K562 (cell line): ENCODE data around the gene SMC6.
A peak's percentile ranks its signal among the peaks of the same experiment; 100 is the strongest.

Experiments
- ADNP ChIP-seq: fragments of 200-800 bp; sonication (Bioruptor generic); IDR thresholded peaks from 2 replicates; pipeline ENCODE4 v1.6.1; 2016; ENCODE audit warnings: missing genetic modification characterization, missing compliant biosample characterization
- BRCA1 ChIP-seq, 2 experiments: fragments of 450-650 bp in 1 of 2; sonication (generic) in 1 of 2; formaldehyde crosslinking in 1 of 2; IDR thresholded peaks; 2 replicates each; pipeline versions ENCODE4 v1.5.0 to v1.6.1; 2017 to 2020; ENCODE audit warnings: mild to moderate bottlenecking in 1 of 2, missing genetic modification reagents in 1 of 2
- CHD4 ChIP-seq: fragments of 200-600 bp; sonication (generic); IDR thresholded peaks from 3 replicates; pipeline ENCODE4 v1.6.1; 2012; ENCODE audit warnings: low read depth, mild to moderate bottlenecking, mixed read lengths, low read length, inconsistent platforms; ENCODE audit not compliant: insufficient read depth, insufficient replicate concordance, poor library complexity, severe bottlenecking
- EZH2 ChIP-seq: IDR thresholded peaks from 2 replicates; pipeline ENCODE4 v1.6.1; 2012; ENCODE audit warnings: low read depth, mild to moderate bottlenecking, inconsistent platforms, low read length, borderline replicate concordance
- HDAC6 ChIP-seq: IDR thresholded peaks from 2 replicates; pipeline ENCODE4 v1.6.1; 2012; ENCODE audit warnings: low read depth, mild to moderate bottlenecking, control low read depth, inconsistent platforms, low read length, moderate library complexity
- JUN ChIP-seq, 2 experiments: sonication (generic) in 1 of 2; formaldehyde crosslinking in 1 of 2; IDR thresholded peaks; 2 replicates each; pipeline versions ENCODE4 v1.6.1 to v1.8.0; 2012 to 2022; ENCODE audit warnings: borderline replicate concordance in 2 of 2, mild to moderate bottlenecking in 2 of 2, improper control_type of control experiment in 1 of 2, low read depth in 1 of 2, low read length in 1 of 2, missing genetic modification reagents in 1 of 2
- NR3C1 ChIP-seq: sonication (generic); formaldehyde crosslinking; IDR thresholded peaks from 2 replicates; pipeline ENCODE4 v1.8.1; 2022; ENCODE audit warnings: missing genetic modification reagents
- POLR2A ChIP-seq: fragments of 450-650 bp; conservative IDR thresholded peaks from 2 replicates; pipeline ENCODE4 v1.6.1; 2016
- RCOR1 ChIP-seq, 2 experiments: IDR thresholded peaks; 2 replicates each; pipeline ENCODE4 v1.6.1; 2012; ENCODE audit warnings: low read depth in 2 of 2, low read length in 2 of 2, borderline replicate concordance in 1 of 2, improper control_type of control experiment in 1 of 2
- TF ChIP-seq, protein P1 (sequence below), 2 experiments: fragments of 450-650 bp in 1 of 2; sonication (generic) in 1 of 2; formaldehyde crosslinking in 1 of 2; IDR thresholded peaks in 1 of 2; conservative IDR thresholded peaks in 1 of 2; 2 replicates each; pipeline versions ENCODE4 v1.6.1 to v1.8.1; 2016 to 2023; ENCODE audit warnings: mild to moderate bottlenecking in 2 of 2, moderate library complexity in 2 of 2, inconsistent platforms in 1 of 2, missing genetic modification reagents in 1 of 2
- TF ChIP-seq, protein P2 (sequence below), 3 experiments: IDR thresholded peaks in 2 of 3; conservative IDR thresholded peaks in 1 of 3; 2 replicates each; pipeline ENCODE4 v1.5.1; 2011 to 2012; ENCODE audit warnings: low read length in 3 of 3, mild to moderate bottlenecking in 3 of 3, control low read depth in 2 of 3, improper control_type of control experiment in 1 of 3, inconsistent platforms in 1 of 3, low read depth in 1 of 3, mixed read lengths in 1 of 3, moderate library complexity in 1 of 3; ENCODE audit not compliant: insufficient read depth in 2 of 3
- TF ChIP-seq, protein P3 (sequence below), 2 experiments: fragments of 450-650 bp; formaldehyde crosslinking in 1 of 2; IDR thresholded peaks; 2 replicates each; pipeline versions ENCODE4 v1.4.0 to v1.6.1; 2014 to 2020; ENCODE audit warnings: mild to moderate bottlenecking in 2 of 2, borderline replicate concordance in 1 of 2, low read depth in 1 of 2
- TF ChIP-seq, protein P4 (sequence below): sonication (generic); formaldehyde crosslinking; IDR thresholded peaks from 2 replicates; pipeline ENCODE4 v1.8.1; 2023; ENCODE audit warnings: mild to moderate bottlenecking, missing genetic modification reagents

DNA sequence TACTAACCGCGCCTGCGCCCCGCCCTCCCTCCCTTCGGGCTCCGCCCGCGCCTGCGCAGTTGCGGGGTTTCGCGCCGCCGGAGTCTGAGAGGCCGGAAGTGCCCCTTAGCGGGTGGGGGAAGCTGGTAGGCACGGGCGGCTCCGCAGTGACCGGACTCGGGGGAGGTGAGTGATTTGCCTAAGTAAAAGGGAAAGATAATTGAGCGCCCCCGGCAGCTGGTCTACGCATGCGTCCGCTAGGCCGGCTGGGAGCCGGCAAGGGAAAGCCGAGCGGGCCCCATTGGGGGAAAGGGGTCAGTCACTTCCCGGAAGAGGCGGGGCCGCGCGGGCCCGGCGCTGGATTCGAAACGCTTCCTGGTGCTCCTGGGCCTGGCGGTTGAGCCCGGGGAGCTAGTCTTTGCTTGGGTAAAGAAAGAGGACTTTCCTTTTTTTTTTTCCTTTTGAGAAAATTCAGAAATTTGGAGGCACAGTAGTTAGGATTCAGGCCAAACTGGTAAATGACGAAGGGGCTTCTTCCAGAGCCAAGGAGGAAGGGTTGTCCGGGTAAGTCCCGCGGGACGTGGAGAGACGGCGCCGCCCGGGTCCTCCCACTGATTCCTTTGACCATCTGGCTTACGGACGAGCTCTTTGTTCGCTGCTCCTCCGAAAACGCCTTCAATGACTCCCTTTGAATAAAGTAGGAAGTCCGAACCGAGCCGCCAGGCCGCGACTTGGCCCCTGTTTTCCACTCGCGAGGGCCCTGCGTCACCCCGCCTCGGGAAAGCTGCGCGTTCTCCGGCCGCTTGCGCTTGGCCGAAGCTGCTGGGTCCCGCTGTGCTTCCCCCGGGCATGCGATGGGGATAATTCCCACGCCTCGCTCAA, at the start of gene SMC6, which contains the start of gene GEN1:
- TF ChIP-seq CHD4 (no peak), EZH2 (no peak), RCOR1 (IDR thresholded peaks at IDR 0.05; ENCODE audit: borderline replicate concordance in 1 of 2, low read depth in 2 of 2, low read length in 2 of 2) (no peak; a peak in 1 of 4 replicates), BRCA1 (IDR thresholded peaks at IDR 0.05) (no peak), BRCA1 (CRISPR knock-in tag; IDR thresholded peaks at IDR 0.05) (no peak), POLR2A (peak; percentile 73), HDAC6 (no peak), NR3C1 (CRISPR knock-in tag) (no peak), JUN (IDR thresholded peaks at IDR 0.05; ENCODE audit: borderline replicate concordance, low read depth, low read length) (no peak), JUN (CRISPR knock-in tag; IDR thresholded peaks at IDR 0.05; ENCODE audit: borderline replicate concordance) (no peak), ADNP (tag) (no peak)
- TF ChIP-seq, protein P1, sequence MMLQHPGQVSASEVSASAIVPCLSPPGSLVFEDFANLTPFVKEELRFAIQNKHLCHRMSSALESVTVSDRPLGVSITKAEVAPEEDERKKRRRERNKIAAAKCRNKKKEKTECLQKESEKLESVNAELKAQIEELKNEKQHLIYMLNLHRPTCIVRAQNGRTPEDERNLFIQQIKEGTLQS (IDR thresholded peaks at IDR 0.05) = no peak
- TF ChIP-seq, protein P1 (CRISPR knock-in tag; conservative IDR thresholded peaks at IDR 0.05) = no peak
- TF ChIP-seq, protein P2, sequence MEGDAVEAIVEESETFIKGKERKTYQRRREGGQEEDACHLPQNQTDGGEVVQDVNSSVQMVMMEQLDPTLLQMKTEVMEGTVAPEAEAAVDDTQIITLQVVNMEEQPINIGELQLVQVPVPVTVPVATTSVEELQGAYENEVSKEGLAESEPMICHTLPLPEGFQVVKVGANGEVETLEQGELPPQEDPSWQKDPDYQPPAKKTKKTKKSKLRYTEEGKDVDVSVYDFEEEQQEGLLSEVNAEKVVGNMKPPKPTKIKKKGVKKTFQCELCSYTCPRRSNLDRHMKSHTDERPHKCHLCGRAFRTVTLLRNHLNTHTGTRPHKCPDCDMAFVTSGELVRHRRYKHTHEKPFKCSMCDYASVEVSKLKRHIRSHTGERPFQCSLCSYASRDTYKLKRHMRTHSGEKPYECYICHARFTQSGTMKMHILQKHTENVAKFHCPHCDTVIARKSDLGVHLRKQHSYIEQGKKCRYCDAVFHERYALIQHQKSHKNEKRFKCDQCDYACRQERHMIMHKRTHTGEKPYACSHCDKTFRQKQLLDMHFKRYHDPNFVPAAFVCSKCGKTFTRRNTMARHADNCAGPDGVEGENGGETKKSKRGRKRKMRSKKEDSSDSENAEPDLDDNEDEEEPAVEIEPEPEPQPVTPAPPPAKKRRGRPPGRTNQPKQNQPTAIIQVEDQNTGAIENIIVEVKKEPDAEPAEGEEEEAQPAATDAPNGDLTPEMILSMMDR (IDR thresholded peaks at IDR 0.05 in 2 of 3, conservative IDR thresholded peaks at IDR 0.05 in 1 of 3; ENCODE audit: insufficient read depth in 2 of 3, low read depth in 1 of 3, low read length in 3 of 3) = no peak
- TF ChIP-seq, protein P3, sequence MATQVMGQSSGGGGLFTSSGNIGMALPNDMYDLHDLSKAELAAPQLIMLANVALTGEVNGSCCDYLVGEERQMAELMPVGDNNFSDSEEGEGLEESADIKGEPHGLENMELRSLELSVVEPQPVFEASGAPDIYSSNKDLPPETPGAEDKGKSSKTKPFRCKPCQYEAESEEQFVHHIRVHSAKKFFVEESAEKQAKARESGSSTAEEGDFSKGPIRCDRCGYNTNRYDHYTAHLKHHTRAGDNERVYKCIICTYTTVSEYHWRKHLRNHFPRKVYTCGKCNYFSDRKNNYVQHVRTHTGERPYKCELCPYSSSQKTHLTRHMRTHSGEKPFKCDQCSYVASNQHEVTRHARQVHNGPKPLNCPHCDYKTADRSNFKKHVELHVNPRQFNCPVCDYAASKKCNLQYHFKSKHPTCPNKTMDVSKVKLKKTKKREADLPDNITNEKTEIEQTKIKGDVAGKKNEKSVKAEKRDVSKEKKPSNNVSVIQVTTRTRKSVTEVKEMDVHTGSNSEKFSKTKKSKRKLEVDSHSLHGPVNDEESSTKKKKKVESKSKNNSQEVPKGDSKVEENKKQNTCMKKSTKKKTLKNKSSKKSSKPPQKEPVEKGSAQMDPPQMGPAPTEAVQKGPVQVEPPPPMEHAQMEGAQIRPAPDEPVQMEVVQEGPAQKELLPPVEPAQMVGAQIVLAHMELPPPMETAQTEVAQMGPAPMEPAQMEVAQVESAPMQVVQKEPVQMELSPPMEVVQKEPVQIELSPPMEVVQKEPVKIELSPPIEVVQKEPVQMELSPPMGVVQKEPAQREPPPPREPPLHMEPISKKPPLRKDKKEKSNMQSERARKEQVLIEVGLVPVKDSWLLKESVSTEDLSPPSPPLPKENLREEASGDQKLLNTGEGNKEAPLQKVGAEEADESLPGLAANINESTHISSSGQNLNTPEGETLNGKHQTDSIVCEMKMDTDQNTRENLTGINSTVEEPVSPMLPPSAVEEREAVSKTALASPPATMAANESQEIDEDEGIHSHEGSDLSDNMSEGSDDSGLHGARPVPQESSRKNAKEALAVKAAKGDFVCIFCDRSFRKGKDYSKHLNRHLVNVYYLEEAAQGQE (IDR thresholded peaks at IDR 0.05; ENCODE audit: borderline replicate concordance) = no peak
- TF ChIP-seq, protein P3 (CRISPR knock-in tag; IDR thresholded peaks at IDR 0.05; ENCODE audit: low read depth) = no peak
- TF ChIP-seq, protein P4, sequence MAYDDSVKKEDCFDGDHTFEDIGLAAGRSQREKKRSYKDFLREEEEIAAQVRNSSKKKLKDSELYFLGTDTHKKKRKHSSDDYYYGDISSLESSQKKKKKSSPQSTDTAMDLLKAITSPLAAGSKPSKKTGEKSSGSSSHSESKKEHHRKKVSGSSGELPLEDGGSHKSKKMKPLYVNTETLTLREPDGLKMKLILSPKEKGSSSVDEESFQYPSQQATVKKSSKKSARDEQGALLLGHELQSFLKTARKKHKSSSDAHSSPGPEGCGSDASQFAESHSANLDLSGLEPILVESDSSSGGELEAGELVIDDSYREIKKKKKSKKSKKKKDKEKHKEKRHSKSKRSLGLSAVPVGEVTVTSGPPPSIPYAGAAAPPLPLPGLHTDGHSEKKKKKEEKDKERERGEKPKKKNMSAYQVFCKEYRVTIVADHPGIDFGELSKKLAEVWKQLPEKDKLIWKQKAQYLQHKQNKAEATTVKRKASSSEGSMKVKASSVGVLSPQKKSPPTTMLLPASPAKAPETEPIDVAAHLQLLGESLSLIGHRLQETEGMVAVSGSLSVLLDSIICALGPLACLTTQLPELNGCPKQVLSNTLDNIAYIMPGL (CRISPR knock-in tag) = no peak
